Adrenal gland (tissue), 12 donors: Measurements from ENCODE around the gene S100A5. TPM values are rescaled to one million over a fixed set of nuclear protein-coding genes. Genes with fewer than 3 reads are reported as not detected.
A peak's percentile ranks its signal among the peaks of the same experiment; 100 is the strongest.

Experiments
- DNase-seq, 7 donors: peaks; one replicate each; pipeline ENCODE4 v3.0.0-alpha.2; 2019 to 2020
- H3K27ac ChIP-seq, 5 donors: fragments of 200-600 bp; sonication (generic) in 4 of 5; 1 replicate in 3 of 5; 2 replicates in 2 of 5; pipeline versions ENCODE4 v1.5.1 to v1.8.0; 2016 to 2020; ENCODE audit warnings: mild to moderate bottlenecking in 1 of 5
- H3K27me3 ChIP-seq: fragments of 200-600 bp; 2 replicates; pipeline ENCODE4 v1.8.0; 2021
- H3K36me3 ChIP-seq, 2 donors: fragments of 200-600 bp; replicated peaks in 1 of 2; 1 replicate in 1 of 2; 2 replicates in 1 of 2; pipeline versions ENCODE4 v1.5.1 to v1.8.0; 2018 to 2022
- H3K4me1 ChIP-seq, 2 donors: fragments of 200-600 bp; replicated peaks in 1 of 2; 1 replicate in 1 of 2; 2 replicates in 1 of 2; pipeline versions ENCODE4 v1.5.1 to v1.8.0; 2018 to 2021
- H3K4me3 ChIP-seq, 4 donors: fragments of 200-600 bp; sonication (generic) in 3 of 4; one replicate each; pipeline ENCODE4 v1.5.1; 2016 to 2018
- H3K9me3 ChIP-seq, 3 donors: fragments of 200-600 bp; sonication (generic) in 1 of 3; replicated peaks in 1 of 3; 1 replicate in 2 of 3; 2 replicates in 1 of 3; pipeline versions ENCODE4 v1.5.1 to v1.8.0; 2016 to 2021
- CTCF ChIP-seq, 6 experiments: fragments of 450-650 bp in 4 of 6; fragments of 200-600 bp in 2 of 6; sonication (generic) in 1 of 6; IDR thresholded peaks; 1 replicate in 5 of 6; 2 replicates in 1 of 6; pipeline versions ENCODE4 v1.5.1 to v1.8.0; 2016 to 2021; ENCODE audit warnings: antibody characterized with exemption in 6 of 6, mild to moderate bottlenecking in 2 of 6, moderate library complexity in 1 of 6
- POLR2A ChIP-seq, 2 donors: fragments of 450-650 bp; IDR thresholded peaks; one replicate each; pipeline ENCODE4 v1.6.1; 2017; ENCODE audit warnings: antibody characterized with exemption in 2 of 2, mild to moderate bottlenecking in 2 of 2, moderate library complexity in 1 of 2
- WGBS, 4 donors: extraction: QIAGEN DNeasy Blood & Tissue Kit in 2 of 4; methylation state at CpG; one replicate each; pipeline versions ENCODE4 v1.1.5 to v1.1.7; 2013 to 2017; 5-methylcytosine and 5-hydroxymethylcytosine counted together
- intact Hi-C, 2 donors: fragments of 100-400 bp; cut with DNase I; formaldehyde crosslinking; loops; one replicate each; pipeline versions ENCODE4 v1.14.1 to v1.15.0; 2022 to 2023
- polyA plus RNA-seq, 3 donors: library from polyadenylated mRNA; stranded (reverse); fragments of 200-250 nt in 2 of 3; fragments of 350-450 nt in 1 of 3; fragmentation: Illumina TruSeq in 1 of 3; extraction: RNeasy Lipid Tissue Mini Kit (QIAGEN cat#74804) in 1 of 3; gene quantifications; one replicate each; pipeline ENCODE4 v1.2.3, GENCODE V29; 2013 to 2014
- total RNA-seq, 9 donors: library from RNA; depleted of rRNA in 4 of 9; stranded (reverse); fragments of >200 nt in 4 of 9; fragments of 120-200 nt in 1 of 9; fragmentation: NEBNext Ultra II Directional in 1 of 9; extraction: Animal tissue kit (Norgen Biotek cat#: 25700) in 1 of 9; gene quantifications; one replicate each; pipeline versions ENCODE4 v1.1.0 to v1.2.4, GENCODE V29; 2013 to 2023
- donor health status: healthy with polysubstance abuse.
- donor health status: Bipolar disorder and iron deficiency.
- donor health status: DM: yes; HTN: yes; CAD: no.
- donor health status: DM: no; HTN: no; CAD: no.
- donor health status: DM: no; HTN: no; CAD: no.
- donor health status: DM: yes; HTN: yes; CAD: no.

S100A5 gene
- total and polyA plus RNA-seq, 12 donors: 0.17 TPM; not detected in 11

DNA sequence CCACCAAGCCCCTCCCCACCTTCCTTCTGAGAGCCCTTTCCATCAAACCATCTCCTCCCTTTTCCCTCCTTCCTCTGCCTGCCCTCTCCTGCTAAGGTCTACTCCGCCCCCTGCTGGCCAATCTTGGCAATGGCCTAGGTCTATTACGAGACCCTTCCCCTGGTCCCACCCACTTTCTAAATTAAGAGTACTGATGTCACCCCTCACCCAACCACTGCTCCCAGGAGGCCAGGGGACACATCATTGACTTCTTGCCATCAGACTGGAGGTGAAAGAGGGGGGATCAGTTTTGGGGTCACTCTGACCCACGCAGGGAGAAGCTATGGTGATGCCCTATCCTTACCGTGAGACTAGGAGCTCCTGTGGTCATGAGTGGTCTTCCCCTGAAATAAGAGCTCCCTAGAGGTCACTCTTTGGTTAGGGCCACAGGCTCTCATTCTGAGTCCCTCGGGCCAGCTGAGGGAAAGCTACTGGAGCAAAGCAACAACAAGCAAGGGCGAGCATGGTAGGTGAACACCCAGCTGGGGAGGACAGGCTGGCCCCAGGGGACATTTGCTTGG is 45.7 kb downstream of the S100A5 start:
- TF ChIP-seq CTCF (IDR thresholded peaks at IDR 0.05) (peak; percentile 93 to 99 (median 94)), POLR2A (IDR thresholded peaks at IDR 0.05) (no peak)
- peak; percentile 62 to 87 (median 77) for DNase-seq
- H3K4me1 ChIP-seq: peaks cover 0 to 12% of the 10 kb centered on the region in 2 donors
- 36 to 50% (median 44%) methylated on average over 6 of the region's 6 CpGs for WGBS, 4 donors
- H3K4me3 ChIP-seq: no peak overlapping the region
- no peaks in the 10 kb centered on the region for H3K36me3 ChIP-seq
- no peaks in the 10 kb centered on the region for H3K27me3 ChIP-seq
- no peak overlapping the region for H3K27ac ChIP-seq
- intact Hi-C loops: loop anchor here (2.0 to 5.0 kb wide), 3 partner anchors 38 to 143 kb away; no protein-coding TSS in a partner anchor
- H3K9me3 ChIP-seq: no peaks in the 10 kb centered on the region

DNA sequence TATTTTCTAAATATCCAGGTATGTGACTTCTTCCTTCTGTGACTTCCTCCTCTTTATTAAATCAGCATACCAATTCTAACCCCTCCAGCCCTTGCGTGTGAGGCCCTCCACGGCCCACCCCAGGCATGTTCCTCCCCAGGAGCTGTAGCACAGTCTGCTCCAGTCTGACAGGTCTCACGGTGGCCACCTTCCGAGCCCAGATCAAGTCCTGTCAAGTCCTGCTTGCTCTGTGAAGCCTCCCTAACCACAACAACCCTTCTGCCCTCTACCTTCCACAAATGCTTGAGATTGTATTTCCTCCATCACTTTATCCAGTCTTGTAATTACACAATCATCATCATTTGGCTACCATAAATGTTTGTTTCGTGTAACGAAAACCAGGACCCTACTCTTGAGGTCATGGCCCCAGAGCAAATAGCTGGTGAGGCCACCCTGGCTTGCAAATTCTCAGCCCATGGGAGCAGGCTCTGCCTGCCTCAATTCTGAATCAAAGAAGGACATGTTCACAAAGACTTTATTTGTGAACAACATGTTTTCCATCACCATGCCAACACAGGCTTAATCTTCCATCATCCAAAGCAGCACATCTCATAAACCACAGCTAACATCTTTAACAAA is 47.3 kb downstream of the S100A5 start:
- H3K4me3 ChIP-seq: no peak overlapping the region
- H3K36me3 ChIP-seq: no peaks in the 10 kb centered on the region
- no peak overlapping the region for H3K27ac ChIP-seq
- intact Hi-C loops: no loop called here
- no peaks in the 10 kb centered on the region for H3K9me3 ChIP-seq
- TF ChIP-seq POLR2A (IDR thresholded peaks at IDR 0.05) (no peak), CTCF (IDR thresholded peaks at IDR 0.05) (no peak)
- peaks cover 0 to 20% of the 10 kb centered on the region in 2 donors for H3K4me1 ChIP-seq
- WGBS, 4 donors: 77 to 89% (median 85%) methylated on average over 6 of the region's 6 CpGs
- DNase-seq: peak in 1 of 7 donors; percentile 35
- H3K27me3 ChIP-seq: no peaks in the 10 kb centered on the region

DNA sequence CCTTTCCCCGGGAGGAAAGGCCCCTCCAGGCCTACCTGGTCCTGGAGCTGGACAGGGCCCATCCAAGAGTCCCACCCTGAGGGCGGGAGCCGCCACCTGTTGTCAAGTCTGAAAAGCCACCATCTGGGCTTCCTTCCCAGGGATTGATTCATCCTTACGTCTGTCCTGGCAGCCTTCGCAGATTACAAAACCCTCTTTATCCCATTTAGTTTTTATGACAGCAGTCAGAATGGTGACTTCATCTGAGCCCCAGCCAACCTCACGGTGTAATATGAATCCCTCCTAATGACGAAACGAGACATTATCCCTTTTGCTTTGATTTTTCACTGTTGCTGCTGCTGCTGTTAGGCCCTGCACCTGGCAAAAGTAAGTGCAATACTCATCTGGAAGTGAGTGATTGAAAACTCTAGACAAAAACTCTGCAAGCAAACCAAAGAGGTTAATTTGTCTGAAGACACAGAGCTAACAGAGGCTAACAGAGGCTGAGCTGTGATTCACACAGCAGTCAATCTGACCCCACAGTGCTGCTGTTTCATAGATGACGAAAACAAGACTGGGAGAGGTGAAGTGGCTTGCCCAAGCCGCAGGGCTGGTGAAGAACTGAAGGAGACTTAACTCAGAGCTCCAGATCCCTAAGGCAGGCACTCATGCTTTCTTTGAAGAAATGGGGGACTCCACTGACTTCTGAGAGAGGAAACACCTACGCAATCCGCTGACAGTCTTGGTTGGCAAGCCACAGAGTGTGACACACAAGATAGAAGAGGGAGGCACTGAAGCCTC is 50.3 kb downstream of the S100A5 start:
- TF ChIP-seq POLR2A (IDR thresholded peaks at IDR 0.05): peak in 1 of 2 donors; percentile 28
- TF ChIP-seq CTCF (IDR thresholded peaks at IDR 0.05): no peak
- H3K4me1 ChIP-seq: peaks cover 0 to 20% of the 10 kb centered on the region in 2 donors
- 25 to 40% (median 35%) methylated on average over 12 of the region's 12 CpGs for WGBS, 4 donors
- peak overlapping the region; percentile 28 to 94 (median 84) for H3K27ac ChIP-seq
- intact Hi-C loops: no loop called here
- H3K9me3 ChIP-seq: no peaks in the 10 kb centered on the region
- no peak overlapping the region for H3K4me3 ChIP-seq
- no peaks in the 10 kb centered on the region for H3K27me3 ChIP-seq
- peak; percentile 85 to 96 (median 92) for DNase-seq
- no peaks in the 10 kb centered on the region for H3K36me3 ChIP-seq

GRCh38 chr1:153488731-153489130 is 52.0 kb downstream of the S100A5 start:
- no peaks in the 10 kb centered on the region for H3K9me3 ChIP-seq
- H3K27ac ChIP-seq: peak overlapping the region in 4 of 5 donors; percentile 17 to 84 (median 62)
- peak; percentile 66 to 88 (median 86) for DNase-seq
- H3K27me3 ChIP-seq: no peaks in the 10 kb centered on the region
- TF ChIP-seq CTCF (IDR thresholded peaks at IDR 0.05): no peak
- peak in 1 of 2 donors; percentile 24 for TF ChIP-seq POLR2A (IDR thresholded peaks at IDR 0.05)
- 14 to 24% (median 20%) methylated on average over 4 of the region's 4 CpGs for WGBS, 4 donors
- intact Hi-C loops: no loop called here
- H3K36me3 ChIP-seq: no peaks in the 10 kb centered on the region
- H3K4me1 ChIP-seq: peaks cover 0 to 20% of the 10 kb centered on the region in 2 donors
- H3K4me3 ChIP-seq: no peak overlapping the region
